Lower leg skin (tissue), 3 donors: Measurements from ENCODE around the gene STX17.

ENCODE experiments used
- CTCF ChIP-seq, 3 donors: fragments of 450-650 bp; IDR thresholded peaks; one replicate each; pipeline ENCODE4 v1.5.1; 2016; ENCODE audit warnings: antibody characterized with exemption in 3 of 3, mild to moderate bottlenecking in 3 of 3, moderate library complexity in 2 of 3
- POLR2A ChIP-seq, 2 donors: fragments of 450-650 bp; IDR thresholded peaks; one replicate each; pipeline ENCODE4 v1.6.1; 2016 to 2017; ENCODE audit warnings: antibody characterized with exemption in 2 of 2, mild to moderate bottlenecking in 1 of 2, moderate library complexity in 1 of 2

DNA sequence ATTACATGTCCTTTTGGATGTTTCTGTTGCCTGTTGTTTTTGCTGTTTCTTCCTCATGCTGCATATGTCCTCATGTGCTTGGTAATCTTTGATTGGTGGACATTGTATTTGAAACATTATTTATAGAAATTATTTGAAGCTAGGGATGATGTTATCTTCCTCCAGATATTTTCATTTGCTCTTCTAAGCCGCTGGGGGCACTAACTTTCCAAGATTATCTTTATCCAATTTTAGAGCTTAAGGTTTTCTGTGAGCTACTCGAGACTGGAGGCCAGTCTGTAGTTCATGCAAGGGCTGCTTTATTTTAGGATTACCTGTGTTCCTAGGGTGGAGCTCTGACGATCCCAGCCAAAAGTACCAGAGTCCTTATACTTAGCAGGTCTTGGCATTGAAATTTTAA is 40.9 kb downstream of the STX17 start:
- TF ChIP-seq CTCF (IDR thresholded peaks at IDR 0.05) (no peak), POLR2A (IDR thresholded peaks at IDR 0.05) (no peak)
